Measurements from ENCODE around the gene DPYSL4. TPM values are rescaled to one million over a fixed set of nuclear protein-coding genes. Genes with fewer than 3 reads are reported as not detected.

Gene DPYSL4
- total RNA-seq, 1 donor from 2014 or later, result 35.2 TPM

DNA sequence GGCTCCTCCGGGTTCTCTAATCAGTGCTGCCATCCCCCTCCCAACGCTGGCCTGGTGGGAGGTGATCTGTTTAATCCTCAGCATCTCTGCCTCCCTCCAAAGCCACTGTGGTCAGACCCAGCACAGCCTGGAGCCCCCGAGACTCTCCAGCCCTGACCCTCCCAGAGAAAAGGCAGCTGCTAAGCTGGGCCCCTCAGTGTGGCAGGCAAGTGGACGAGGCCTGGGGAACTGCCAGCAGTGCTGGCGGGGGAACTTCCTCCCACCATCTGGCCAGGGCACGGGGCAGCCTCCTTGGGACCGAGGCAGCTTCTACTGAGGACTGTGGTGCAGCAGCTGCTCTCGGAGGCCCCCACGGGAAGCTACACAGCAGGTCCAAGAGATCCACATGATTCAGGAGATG, 51.1 kb downstream of the DPYSL4 start:
- no peak overlapping the region for H3K4me3 Mint-ChIP-seq (ENCODE audit: unreplicated experiment)
- peaks cover 2% of the 10 kb centered on the region for H3K36me3 Mint-ChIP-seq (ENCODE audit: low read depth)
- no peaks in the 10 kb centered on the region for H3K27me3 Mint-ChIP-seq (ENCODE audit: low read depth)
- H3K9me3 Mint-ChIP-seq (ENCODE audit: low read depth), result no peaks in the 10 kb centered on the region
- no peaks in the 10 kb centered on the region for H3K4me1 Mint-ChIP-seq (ENCODE audit: low read depth)
- no peak overlapping the region for H3K27ac Mint-ChIP-seq (ENCODE audit: unreplicated experiment)
- TF ChIP-seq CTCF (IDR thresholded peaks at IDR 0.05), result no peak
- DNase-seq (ENCODE audit: low spot score), result no peak

DNA sequence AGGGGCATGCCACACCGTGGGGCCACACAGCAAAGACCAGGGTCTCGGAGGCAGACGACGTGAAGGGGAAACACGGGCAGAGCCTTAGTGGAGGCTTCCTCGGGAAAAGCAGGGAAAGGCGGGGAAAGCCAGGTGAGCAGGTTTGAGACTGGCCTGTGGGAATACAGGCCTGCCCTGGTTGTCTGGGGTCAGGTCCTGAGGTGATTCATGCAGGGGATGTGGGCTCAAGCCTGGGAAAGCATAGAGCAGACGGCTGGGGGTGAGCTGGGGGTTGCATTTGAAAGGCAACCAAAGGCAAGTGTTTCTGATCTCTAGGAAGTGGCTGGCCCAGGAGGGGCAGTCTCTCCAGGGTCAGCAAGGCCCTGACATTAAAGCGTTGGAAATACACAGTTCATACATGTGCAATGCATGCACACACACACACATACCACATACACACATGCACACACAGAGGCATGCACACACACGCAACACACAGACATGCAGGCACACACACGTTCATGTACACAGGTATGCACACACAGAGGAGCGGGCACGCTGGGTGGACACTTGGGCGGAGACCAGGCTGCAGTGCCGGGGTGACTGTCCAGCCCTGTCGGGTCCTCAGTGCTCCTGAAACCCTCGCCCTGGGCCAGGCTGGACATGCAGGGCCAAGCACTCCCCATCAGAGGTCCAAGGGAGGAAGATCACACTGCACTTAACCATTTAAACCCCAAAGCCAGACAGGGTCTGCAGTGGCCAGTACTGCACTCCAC, 51.8 kb downstream of the DPYSL4 start:
- no peak for TF ChIP-seq CTCF (IDR thresholded peaks at IDR 0.05)
- no peak overlapping the region for H3K4me3 Mint-ChIP-seq (ENCODE audit: unreplicated experiment)
- H3K27me3 Mint-ChIP-seq (ENCODE audit: low read depth), result no peaks in the 10 kb centered on the region
- H3K27ac Mint-ChIP-seq (ENCODE audit: unreplicated experiment), result no peak overlapping the region
- H3K4me1 Mint-ChIP-seq (ENCODE audit: low read depth), result no peaks in the 10 kb centered on the region
- DNase-seq (ENCODE audit: low spot score), result no peak
- H3K36me3 Mint-ChIP-seq (ENCODE audit: low read depth), result peaks cover 2% of the 10 kb centered on the region
- no peaks in the 10 kb centered on the region for H3K9me3 Mint-ChIP-seq (ENCODE audit: low read depth)

GRCh38 chr10:132239126-132240031, 52.6 kb downstream of the DPYSL4 start:
- no peaks in the 10 kb centered on the region for H3K9me3 Mint-ChIP-seq (ENCODE audit: low read depth)
- H3K27me3 Mint-ChIP-seq (ENCODE audit: low read depth), result no peaks in the 10 kb centered on the region
- TF ChIP-seq CTCF (IDR thresholded peaks at IDR 0.05), result peak; percentile 9
- no peak for DNase-seq (ENCODE audit: low spot score)
- H3K36me3 Mint-ChIP-seq (ENCODE audit: low read depth), result peaks cover 2% of the 10 kb centered on the region
- H3K27ac Mint-ChIP-seq (ENCODE audit: unreplicated experiment), result peak overlapping the region; percentile 15
- H3K4me1 Mint-ChIP-seq (ENCODE audit: low read depth), result no peaks in the 10 kb centered on the region
- no peak overlapping the region for H3K4me3 Mint-ChIP-seq (ENCODE audit: unreplicated experiment)

- Mint-ChIP-seq H3K4me1 (ENCODE audit: low read depth) (no peaks in the 10 kb centered on the region), H3K27ac (ENCODE audit: unreplicated experiment) (no peak overlapping the region), H3K4me3 (ENCODE audit: unreplicated experiment) (no peak overlapping the region), H3K27me3 (ENCODE audit: low read depth) (no peaks in the 10 kb centered on the region), H3K36me3 (ENCODE audit: low read depth) (peaks cover 2% of the 10 kb centered on the region), H3K9me3 (ENCODE audit: low read depth) (no peaks in the 10 kb centered on the region)
- no peak for TF ChIP-seq CTCF (IDR thresholded peaks at IDR 0.05)
- no peak for DNase-seq (ENCODE audit: low spot score)
Measured at GRCh38 chr10:132240156-132240555, 53.4 kb downstream of the DPYSL4 start.

DNA sequence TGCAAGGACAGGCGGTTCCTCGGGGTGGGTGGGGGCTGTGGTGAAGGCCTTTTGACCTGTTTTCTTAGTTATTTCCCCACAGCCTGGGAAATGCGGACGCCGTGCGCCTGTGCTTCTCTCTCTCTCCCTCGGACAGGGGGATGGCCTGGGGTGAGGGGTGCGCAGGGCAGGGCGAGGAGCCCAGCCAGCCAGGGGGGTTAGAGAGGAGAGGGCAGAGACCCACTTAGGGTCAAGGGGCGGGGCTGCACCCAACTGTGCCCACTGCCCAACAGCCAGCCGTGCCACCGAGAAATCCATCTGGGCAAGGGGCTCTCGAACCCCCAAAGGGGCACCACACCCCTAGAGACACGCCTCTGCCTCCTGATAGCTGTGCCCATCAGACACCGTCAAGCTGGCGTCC, 53.8 kb downstream of the DPYSL4 start:
- Mint-ChIP-seq H3K27ac (ENCODE audit: unreplicated experiment) (no peak overlapping the region), H3K4me3 (ENCODE audit: unreplicated experiment) (no peak overlapping the region), H3K27me3 (ENCODE audit: low read depth) (no peaks in the 10 kb centered on the region), H3K4me1 (ENCODE audit: low read depth) (no peaks in the 10 kb centered on the region), H3K36me3 (ENCODE audit: low read depth) (peaks cover 2% of the 10 kb centered on the region), H3K9me3 (ENCODE audit: low read depth) (no peaks in the 10 kb centered on the region)
- no peak for TF ChIP-seq CTCF (IDR thresholded peaks at IDR 0.05)
- DNase-seq (ENCODE audit: low spot score), result no peak
